GM18517 (cell line): ENCODE results near the gene SYVN1.
"Not testable (repeated sequence)": the region's sequence is repeated elsewhere in the genome, so short reads cannot be mapped to it uniquely, and the experiment has no call there.

Experiments used
- ATAC-seq: cut with Tn5 transposase; IDR thresholded peaks from one replicate; pipeline ENCODE4 v1.9.1; 2021; ENCODE audit warnings: mild to moderate bottlenecking, moderate library complexity; ENCODE audit not compliant: unreplicated experiment

SYVN1 gene

GRCh38 chr11:65127473-65128181, 6.7 kb downstream of the SYVN1 start:
- no peak for ATAC-seq

- ATAC-seq = no peak
Measured at GRCh38 chr11:65126624-65127274, 7.6 kb downstream of the SYVN1 start.

- no peak for ATAC-seq
Measured at GRCh38 chr11:65125197-65126056, 8.9 kb downstream of the SYVN1 start.

GRCh38 chr11:65124480-65125196, 9.7 kb downstream of the SYVN1 start:
- no peak for ATAC-seq

GRCh38 chr11:65121865-65122696, 12.2 kb downstream of the SYVN1 start, which contains the start of the genes FAU and MRPL49:
Gene FAU (minus strand): TSS chr11:65122134. CDS start chr11:65121813, 321 bp downstream.
Gene MRPL49 (plus strand): TSS chr11:65122321. CDS start chr11:65122347, 26 bp downstream.
- peak; percentile 63 for ATAC-seq

DNA sequence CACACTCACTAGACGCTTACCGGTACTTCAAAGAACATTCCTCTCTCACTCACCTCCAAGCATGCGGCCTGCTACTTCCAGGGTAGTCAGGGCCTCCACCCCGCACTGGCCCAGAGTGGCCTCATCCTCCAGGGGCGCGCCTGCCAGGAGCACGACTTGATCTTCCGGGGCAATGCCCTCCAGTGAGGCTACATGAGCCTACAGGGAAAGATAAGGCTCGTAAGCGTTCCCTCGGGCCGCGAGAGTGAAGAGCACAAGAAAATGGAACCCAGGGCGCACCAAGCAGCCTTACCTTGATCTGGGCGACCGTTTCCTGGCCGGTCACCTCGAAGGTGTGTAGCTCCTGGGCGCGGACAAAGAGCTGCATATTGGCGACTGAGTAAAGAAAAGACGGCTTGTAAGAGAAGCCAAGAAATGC, 12.9 kb downstream of the SYVN1 start:
- ATAC-seq = no peak

- no peak for ATAC-seq
Measured at GRCh38 chr11:65120831-65121230, 13.5 kb downstream of the SYVN1 start.

GRCh38 chr11:65119670-65119995, 14.7 kb downstream of the SYVN1 start:
- no peak for ATAC-seq

- ATAC-seq = not testable (repeated sequence)
Measured at GRCh38 chr11:65118891-65119669, 15.2 kb downstream of the SYVN1 start.

DNA sequence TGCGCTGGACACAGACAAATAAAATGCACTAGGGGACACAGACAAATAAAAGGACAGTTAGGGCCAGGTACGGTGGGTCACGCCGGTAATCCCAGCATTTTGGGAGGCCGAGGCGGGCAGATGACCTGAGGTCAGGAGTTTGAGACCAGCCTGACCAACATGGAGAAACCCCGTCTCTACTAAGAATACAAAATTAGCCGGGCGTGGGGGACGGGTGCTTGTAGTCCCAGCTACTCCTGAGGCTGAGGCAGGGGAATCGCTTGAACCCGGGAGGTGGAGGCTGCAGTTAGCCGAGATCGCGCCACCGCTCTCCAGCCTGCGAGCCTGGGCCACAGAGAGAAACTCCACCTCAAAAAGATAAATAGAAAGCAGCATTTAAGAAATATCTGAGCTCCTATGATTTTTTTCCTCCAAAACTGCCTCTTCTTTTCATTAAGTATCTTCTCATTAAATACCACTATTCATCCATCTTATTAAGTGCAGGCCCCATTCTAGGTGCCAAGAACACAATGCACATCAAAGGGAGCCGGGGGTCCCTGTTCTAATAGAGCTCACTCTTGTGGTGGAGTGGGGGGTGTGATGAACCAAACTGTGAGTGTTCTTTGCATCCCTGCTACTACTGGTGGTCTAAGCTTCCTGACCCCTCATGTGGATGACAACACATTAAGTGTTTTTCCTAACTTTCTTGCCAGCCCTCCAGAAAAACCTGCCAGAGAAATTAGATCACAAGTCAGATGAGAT, 16.1 kb downstream of the SYVN1 start:
- ATAC-seq = no peak

GRCh38 chr11:65117206-65118096, 16.9 kb downstream of the SYVN1 start, which contains the start of gene ZNHIT2:
Gene ZNHIT2 (minus strand): TSS chr11:65117701. CDS start chr11:65117653, 48 bp downstream.
- ATAC-seq = peak; percentile 63

DNA sequence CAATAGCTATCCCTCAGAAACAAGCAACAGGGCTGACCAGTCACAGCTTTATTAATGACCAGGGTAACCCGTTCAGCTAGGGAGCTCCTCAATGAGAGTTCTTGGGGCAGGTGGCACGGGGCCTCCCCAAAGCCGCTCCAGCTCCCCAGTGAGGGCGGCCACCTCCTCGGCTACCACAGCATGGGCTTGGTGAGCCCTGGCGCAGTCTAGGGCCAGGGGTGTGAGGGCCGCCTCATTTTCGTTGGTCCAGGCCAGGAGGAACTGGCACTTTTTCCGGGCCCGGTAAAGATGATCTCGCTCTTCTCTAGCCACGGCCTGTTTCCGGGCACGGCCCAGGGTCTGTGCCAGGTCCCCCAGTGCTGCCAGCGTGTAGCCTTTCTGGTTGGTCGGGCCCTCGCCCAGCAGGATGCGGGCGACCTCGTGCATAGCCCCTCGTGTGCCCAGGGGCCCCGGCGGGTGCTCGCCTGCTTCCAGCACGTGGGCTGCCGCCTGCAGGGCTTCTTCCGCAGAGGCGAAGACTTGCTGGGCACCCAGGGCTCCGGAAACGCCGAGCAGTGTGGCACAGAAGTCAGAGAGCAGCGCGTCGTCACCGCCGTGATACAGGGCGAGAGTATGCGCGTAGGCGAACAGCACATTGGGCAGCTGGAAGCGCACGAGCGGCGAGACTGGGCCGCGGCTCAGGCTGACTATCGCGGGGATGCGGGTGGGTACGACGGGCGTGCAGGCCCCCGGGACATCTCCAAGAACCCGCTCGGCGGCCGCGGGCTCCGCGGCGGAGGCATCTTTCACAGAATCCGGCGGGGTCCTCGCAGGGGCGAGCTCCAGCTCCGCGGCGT, 17.7 kb downstream of the SYVN1 start:
- ATAC-seq = no peak

DNA sequence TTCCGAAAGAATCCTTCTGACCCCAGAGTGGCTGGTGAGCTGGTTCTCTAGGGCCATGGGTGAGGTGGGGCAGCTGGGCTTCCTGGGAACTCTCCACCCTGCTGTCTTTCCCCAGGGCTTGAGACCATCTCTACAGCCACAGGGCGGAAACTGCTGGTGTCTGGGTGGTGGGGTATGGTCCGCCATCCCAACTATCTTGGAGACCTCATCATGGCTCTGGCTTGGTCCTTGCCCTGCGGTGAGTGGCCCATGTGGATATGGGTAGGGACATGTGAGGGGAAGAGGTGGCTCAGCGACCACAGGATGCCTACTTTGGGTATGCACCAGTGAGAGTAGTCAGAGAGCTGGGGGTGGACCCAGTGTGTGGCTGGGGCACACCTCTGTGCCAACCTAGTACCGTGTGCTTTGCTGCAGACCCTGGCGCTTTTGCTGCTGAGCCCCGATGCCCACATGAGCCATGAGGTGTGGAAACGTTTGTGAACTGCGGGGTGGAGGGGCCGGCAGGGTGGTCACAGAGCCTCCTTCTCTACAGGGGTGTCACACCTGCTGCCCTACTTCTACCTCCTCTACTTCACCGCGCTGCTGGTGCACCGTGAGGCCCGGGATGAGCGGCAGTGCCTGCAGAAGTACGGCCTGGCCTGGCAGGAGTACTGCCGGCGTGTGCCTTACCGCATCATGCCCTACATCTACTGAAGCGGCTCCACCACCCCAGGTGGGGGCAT, 18.8 kb downstream of the SYVN1 start:
- no peak for ATAC-seq

GRCh38 chr11:65114538-65115171, 19.7 kb downstream of the SYVN1 start:
- no peak for ATAC-seq

DNA sequence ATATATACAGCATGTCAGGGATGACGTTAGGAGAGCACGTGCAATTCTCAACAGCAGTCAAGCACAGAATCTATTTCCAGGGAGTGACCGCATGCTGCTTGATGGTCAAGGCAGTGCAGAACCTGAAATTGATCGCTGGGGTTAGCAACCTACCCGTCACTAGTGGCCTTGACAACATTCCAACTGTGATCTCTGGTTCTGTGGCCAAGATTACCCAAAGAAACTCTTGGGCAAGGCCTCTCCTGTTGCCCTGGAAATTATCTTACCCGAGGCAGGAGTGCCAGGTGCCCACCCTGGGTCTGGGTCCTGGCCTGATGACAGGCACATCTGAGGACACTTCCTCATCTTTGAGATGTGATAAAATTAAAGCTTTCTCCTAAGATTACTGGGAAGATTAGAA, 20.5 kb downstream of the SYVN1 start:
- ATAC-seq = no peak
